MM.1S (cell line): ENCODE data around the gene BUD31.

Source experiments
- DNase-seq: peaks from one replicate; pipeline ENCODE4 v3.0.0-alpha.2; 2015
- H2AFZ ChIP-seq: fragments of 300-600 bp; sonication (generic); 2 replicates; pipeline ENCODE4 v1.6.0; 2016; ENCODE audit warnings: antibody characterized with exemption, low read length
- H3F3A ChIP-seq: fragments of 300-600 bp; sonication (generic); 2 replicates; pipeline ENCODE4 v1.6.1; 2016; ENCODE audit warnings: mild to moderate bottlenecking, antibody characterized with exemption, low read length, moderate library complexity, mixed read lengths; ENCODE audit not compliant: insufficient read depth
- H3K27ac ChIP-seq: fragments of 300-600 bp; sonication (generic); 2 replicates; pipeline ENCODE4 v1.5.1; 2016; ENCODE audit warnings: mild to moderate bottlenecking, low read length
- H3K27me3 ChIP-seq: fragments of 300-600 bp; sonication (generic); replicated peaks from 2 replicates; pipeline ENCODE4 v1.6.0; 2016; ENCODE audit warnings: low read length; ENCODE audit not compliant: insufficient read depth
- H3K36me3 ChIP-seq: fragments of 300-600 bp; sonication (generic); replicated peaks from 2 replicates; pipeline ENCODE4 v1.6.1; 2016; ENCODE audit warnings: mild to moderate bottlenecking, low read length, mixed read lengths; ENCODE audit not compliant: insufficient read depth
- H3K4me1 ChIP-seq: fragments of 300-600 bp; sonication (generic); 2 replicates; pipeline ENCODE4 v1.6.1; 2016; ENCODE audit warnings: low read length, mixed read lengths
- H3K4me2 ChIP-seq: fragments of 300-600 bp; sonication (generic); 2 replicates; pipeline ENCODE4 v1.6.0; 2016; ENCODE audit warnings: low read depth, low read length
- H3K4me3 ChIP-seq: fragments of 300-600 bp; sonication (generic); 2 replicates; pipeline ENCODE4 v1.5.1; 2016; ENCODE audit warnings: low read length, mixed read lengths
- H3K79me2 ChIP-seq: fragments of 300-600 bp; sonication (generic); 2 replicates; pipeline ENCODE4 v1.6.1; 2016; ENCODE audit warnings: mixed run types, low read length, mixed read lengths
- H3K9ac ChIP-seq: fragments of 300-600 bp; sonication (generic); 2 replicates; pipeline ENCODE4 v1.6.1; 2016; ENCODE audit warnings: low read length, mixed read lengths
- H3K9me2 ChIP-seq: fragments of 300-600 bp; sonication (generic); replicated peaks from 2 replicates; pipeline ENCODE4 v1.6.1; 2016; ENCODE audit warnings: mild to moderate bottlenecking, low read length, mixed read lengths; ENCODE audit not compliant: insufficient read depth
- H3K9me3 ChIP-seq: fragments of 300-600 bp; sonication (generic); replicated peaks from 2 replicates; pipeline ENCODE4 v1.6.1; 2016; ENCODE audit warnings: mild to moderate bottlenecking, low read length, mixed read lengths; ENCODE audit not compliant: insufficient read depth
- H4K20me1 ChIP-seq: fragments of 300-600 bp; sonication (generic); 2 replicates; pipeline ENCODE4 v1.6.1; 2016; ENCODE audit warnings: mild to moderate bottlenecking, low read length, moderate library complexity, mixed read lengths; ENCODE audit not compliant: insufficient read depth
- EZH2 ChIP-seq: fragments of 300-600 bp; sonication (generic); optimal IDR thresholded peaks from 2 replicates; pipeline ENCODE3; 2017; ENCODE audit warnings: low read depth, mild to moderate bottlenecking, antibody characterized with exemption, low read length, mixed read lengths
- EZH2phosphoT487 ChIP-seq: fragments of 300-600 bp; sonication (generic); IDR thresholded peaks from 2 replicates; pipeline ENCODE4 v1.6.1; 2018; ENCODE audit warnings: antibody characterized with exemption, low read length
- TF ChIP-seq, protein P1 (sequence below): fragments of 300-600 bp; sonication (generic); IDR thresholded peaks from 2 replicates; pipeline ENCODE4 v1.5.1; 2016; ENCODE audit warnings: antibody characterized with exemption, low read length, mixed read lengths

BUD31 gene

DNA sequence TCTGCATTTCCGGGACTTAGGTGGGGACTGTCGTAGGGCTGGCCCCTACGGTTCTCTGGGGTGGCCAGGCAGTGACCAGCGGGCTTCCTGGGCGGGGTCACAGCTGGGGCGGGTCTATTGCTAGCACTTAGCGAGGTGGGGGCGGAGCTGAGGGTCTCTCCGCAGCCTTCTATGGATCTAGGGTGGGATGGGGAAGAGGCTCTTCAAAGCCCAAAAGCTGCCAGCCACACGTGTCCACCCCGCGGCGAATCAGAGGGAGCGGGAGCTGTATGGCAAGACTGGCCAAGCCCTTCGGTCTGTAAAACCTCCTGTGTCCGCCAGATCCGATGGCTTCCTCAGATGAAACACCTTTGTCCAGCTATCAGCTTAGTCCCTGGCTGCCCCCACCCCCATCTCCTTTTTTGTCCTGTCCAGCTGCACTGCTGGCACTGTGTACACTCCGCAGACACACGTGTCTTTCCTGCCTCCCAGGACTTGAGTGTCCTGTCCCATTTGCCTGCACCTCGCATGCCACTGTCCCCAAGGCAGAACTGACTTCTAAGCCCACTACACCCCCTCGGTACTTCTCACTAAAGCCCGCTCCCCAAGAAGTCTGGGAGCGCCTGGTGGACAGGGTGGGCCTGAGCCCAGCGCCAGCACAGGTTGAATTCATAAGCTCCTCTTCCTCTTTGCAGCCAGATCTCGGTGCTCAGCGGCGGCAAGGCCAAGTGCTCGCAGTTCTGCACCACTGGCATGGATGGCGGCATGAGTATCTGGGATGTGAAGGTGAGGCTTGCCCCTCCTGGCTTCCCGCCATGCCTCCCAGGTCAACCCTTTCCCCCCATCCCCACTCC, 15.2 kb upstream of the BUD31 start:
- H3K9ac ChIP-seq, result peak overlapping the region; percentile 56; the same call in 1 of the 2 replicates
- H3K79me2 ChIP-seq, result peaks cover 12% of the 10 kb centered on the region; the same call in 1 of the 2 replicates
- H2AFZ ChIP-seq, result 0 out of 2 replicates have a peak overlapping the region, but pooled peaks have one; percentile 34
- no peak for DNase-seq
- H3K27me3 ChIP-seq, result no peaks in the 10 kb centered on the region
- H3K4me3 ChIP-seq, result peak overlapping the region; percentile 65
- no peak for TF ChIP-seq EZH2
- H3F3A ChIP-seq, result peaks cover 8% of the 10 kb centered on the region
- H4K20me1 ChIP-seq, result no peaks in the 10 kb centered on the region
- H3K4me1 ChIP-seq, result no peaks in the 10 kb centered on the region
- peak overlapping the region; percentile 77 for H3K4me2 ChIP-seq
- H3K36me3 ChIP-seq, result no peaks in the 10 kb centered on the region
- peak overlapping the region; percentile 47; the same call in 1 of the 2 replicates for H3K27ac ChIP-seq
- no peaks in the 10 kb centered on the region for H3K9me2 ChIP-seq
- no peaks in the 10 kb centered on the region for H3K9me3 ChIP-seq

DNA sequence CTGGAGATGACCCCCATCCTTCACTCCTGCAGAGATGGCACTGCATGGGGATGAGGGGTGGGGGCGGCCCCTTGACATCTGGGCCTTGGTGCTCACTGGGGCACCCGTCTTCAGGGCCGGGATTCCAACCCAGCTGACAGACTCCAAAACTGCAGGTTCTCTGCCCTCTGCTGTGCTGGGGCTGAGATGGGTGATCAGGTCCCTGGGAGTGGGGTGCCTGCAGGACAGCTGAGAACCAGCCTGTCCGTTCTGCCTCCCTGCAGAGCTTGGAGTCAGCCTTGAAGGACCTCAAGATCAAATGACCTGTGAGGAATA, 14.6 kb upstream of the BUD31 start:
- Histone ChIP-seq H2AFZ (no peak overlapping the region), H4K20me1 (no peaks in the 10 kb centered on the region), H3F3A (peaks cover 8% of the 10 kb centered on the region), H3K4me3 (no peak overlapping the region), H3K4me1 (no peaks in the 10 kb centered on the region), H3K9me2 (no peaks in the 10 kb centered on the region), H3K27me3 (no peaks in the 10 kb centered on the region), H3K27ac (no peak overlapping the region), H3K36me3 (no peaks in the 10 kb centered on the region), H3K9me3 (no peaks in the 10 kb centered on the region), H3K4me2 (no peak overlapping the region), H3K79me2 (peaks cover 12% of the 10 kb centered on the region; the same call in 1 of the 2 replicates), H3K9ac (no peak overlapping the region)
- DNase-seq, result no peak
- TF ChIP-seq EZH2, result no peak
- TF ChIP-seq, protein P1, sequence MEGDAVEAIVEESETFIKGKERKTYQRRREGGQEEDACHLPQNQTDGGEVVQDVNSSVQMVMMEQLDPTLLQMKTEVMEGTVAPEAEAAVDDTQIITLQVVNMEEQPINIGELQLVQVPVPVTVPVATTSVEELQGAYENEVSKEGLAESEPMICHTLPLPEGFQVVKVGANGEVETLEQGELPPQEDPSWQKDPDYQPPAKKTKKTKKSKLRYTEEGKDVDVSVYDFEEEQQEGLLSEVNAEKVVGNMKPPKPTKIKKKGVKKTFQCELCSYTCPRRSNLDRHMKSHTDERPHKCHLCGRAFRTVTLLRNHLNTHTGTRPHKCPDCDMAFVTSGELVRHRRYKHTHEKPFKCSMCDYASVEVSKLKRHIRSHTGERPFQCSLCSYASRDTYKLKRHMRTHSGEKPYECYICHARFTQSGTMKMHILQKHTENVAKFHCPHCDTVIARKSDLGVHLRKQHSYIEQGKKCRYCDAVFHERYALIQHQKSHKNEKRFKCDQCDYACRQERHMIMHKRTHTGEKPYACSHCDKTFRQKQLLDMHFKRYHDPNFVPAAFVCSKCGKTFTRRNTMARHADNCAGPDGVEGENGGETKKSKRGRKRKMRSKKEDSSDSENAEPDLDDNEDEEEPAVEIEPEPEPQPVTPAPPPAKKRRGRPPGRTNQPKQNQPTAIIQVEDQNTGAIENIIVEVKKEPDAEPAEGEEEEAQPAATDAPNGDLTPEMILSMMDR, result no peak
- TF ChIP-seq EZH2phosphoT487, result no peak

DNA sequence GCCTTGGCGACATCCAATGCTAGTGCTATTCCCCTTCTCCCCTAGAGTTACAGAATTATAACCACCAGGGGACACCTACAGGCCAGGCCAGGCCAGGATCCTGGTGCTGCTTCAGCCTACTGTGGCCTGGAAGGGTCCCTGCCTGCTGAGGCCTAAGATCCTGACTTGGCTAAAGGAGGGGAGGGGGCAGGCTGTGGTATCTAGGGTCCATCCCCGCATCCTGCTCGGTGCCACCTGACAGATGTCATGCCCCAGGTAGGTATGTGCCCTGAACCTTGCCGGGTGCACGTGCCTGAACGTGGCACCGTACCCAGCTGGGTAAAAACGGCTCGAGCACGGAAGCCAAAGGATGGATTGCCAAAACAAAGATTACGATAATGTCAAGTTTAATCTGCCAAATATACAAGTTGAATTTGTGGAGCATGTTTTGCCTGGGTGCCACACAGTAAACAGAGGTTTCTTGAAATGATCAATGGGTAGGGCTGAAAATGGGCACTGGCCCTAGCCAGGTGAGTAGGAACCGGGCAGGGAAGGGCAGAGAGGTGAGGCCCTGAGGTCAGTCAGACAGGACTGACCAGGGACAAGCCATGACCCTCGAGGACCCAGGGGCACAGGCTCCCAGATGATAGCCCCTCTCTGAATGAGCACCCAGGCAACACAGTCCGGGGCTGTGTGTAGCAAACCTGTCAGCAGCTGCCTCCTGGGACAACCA, 13.0 kb upstream of the BUD31 start:
- no peak for DNase-seq
- H3F3A ChIP-seq, result peaks cover 8% of the 10 kb centered on the region
- H3K9ac ChIP-seq, result no peak overlapping the region

More for the DNA sequence above, 13.0 kb upstream of the BUD31 start:
- no peak overlapping the region for H3K4me2 ChIP-seq
- peaks cover 12% of the 10 kb centered on the region; the same call in 1 of the 2 replicates for H3K79me2 ChIP-seq
- TF ChIP-seq EZH2phosphoT487 (no peak), EZH2 (no peak)
- TF ChIP-seq, protein P1, result no peak
- H2AFZ ChIP-seq, result no peak overlapping the region
- no peak overlapping the region for H3K4me3 ChIP-seq
- no peaks in the 10 kb centered on the region for H4K20me1 ChIP-seq
- no peak overlapping the region for H3K27ac ChIP-seq
- H3K9me3 ChIP-seq, result no peaks in the 10 kb centered on the region
- no peaks in the 10 kb centered on the region for H3K27me3 ChIP-seq
- H3K36me3 ChIP-seq, result no peaks in the 10 kb centered on the region
- H3K4me1 ChIP-seq, result no peaks in the 10 kb centered on the region
- no peaks in the 10 kb centered on the region for H3K9me2 ChIP-seq
